Kidney tubule cell (primary cell): ENCODE data around the gene SCGB1C2.
"Not testable (repeated sequence)": the region's sequence is repeated elsewhere in the genome, so short reads cannot be mapped to it uniquely, and the experiment has no call there.

Source experiments
- DNase-seq: peaks from one replicate; pipeline ENCODE4 v3.0.0-alpha.2; 2018; ENCODE audit warnings: low spot score

The SCGB1C2 gene

DNA sequence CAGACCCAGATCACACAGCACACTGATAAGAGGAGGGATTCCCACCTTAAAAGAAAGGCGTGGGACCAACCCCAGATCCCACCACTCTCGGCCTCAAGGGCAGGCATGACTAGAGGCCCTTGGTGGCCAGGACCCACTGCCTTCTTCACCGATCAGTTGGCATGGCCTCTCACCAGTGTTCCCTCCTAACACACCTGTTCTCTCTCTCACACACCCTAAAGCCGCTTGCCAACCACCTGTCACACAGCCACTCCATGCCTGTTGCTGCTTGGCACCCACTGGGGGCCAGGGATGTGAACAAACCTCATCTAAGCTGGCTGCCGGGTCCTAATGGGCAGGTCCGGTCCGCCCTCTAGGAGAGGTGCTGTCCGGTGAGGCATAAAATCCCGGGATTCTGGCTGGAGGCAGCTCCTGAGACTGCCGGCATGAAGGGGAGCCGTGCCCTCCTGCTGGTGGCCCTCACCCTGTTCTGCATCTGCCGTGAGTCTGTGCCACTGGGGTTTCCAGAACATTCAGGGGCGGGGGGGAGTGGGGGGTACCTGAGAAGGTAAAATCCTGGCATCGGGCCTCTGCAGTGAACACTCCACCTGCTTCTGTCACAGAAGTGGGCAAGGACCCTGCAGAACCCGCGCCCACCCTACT, at the start of gene SCGB1C2:
SCGB1C2 (plus strand) TSS at position 404 of the 642 bp plus-strand sequence; CDS start at position 426, 22 bp downstream.
- DNase-seq: not testable (repeated sequence)

DNA sequence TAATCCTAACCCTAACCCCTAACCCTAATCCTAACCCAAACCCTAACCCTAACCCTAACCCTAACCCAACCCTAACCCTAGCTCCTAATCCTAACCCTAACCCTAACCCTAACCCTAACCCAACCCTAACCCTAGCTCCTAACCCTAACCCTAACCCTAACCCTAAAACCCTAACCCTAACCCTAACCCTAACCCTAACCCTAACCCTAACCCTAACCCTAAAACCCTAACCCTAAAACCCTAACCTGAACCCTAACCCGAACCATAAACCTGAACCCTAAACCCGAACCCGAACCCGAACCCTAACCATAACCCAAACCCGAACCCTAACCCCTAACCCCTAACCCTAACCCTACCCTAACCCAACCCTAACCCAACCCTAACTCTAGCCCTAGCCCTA, 24.3 kb upstream of the SCGB1C2 start:
- DNase-seq: peak; percentile 0

DNA sequence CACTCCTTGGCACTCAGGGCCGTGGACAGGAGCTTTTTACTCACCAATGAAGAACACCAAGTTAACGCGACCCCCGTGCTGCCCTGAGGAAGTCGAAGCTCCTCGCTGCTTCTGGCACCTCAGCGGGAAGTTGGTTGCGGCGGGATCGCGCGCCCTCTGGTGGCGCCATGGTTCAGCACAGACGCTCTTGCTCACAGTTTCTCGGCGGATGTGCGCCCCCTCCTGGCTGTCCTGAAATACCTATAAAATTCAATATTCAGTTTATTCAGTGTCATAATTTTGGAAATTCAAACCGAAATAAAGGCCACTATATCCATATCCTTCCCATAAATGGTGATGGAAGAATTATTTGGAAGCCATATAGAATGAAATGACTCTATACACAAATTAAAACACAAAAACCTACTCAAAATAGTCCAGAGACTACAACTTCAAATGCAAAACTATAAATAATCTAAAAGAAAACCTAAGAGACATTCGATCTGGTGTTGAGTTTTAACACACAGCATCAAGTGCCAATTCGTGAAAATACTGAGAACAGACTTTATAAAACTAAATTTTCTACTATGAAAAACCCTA, 18.9 kb upstream of the SCGB1C2 start:
- peak; percentile 45 for DNase-seq

DNA sequence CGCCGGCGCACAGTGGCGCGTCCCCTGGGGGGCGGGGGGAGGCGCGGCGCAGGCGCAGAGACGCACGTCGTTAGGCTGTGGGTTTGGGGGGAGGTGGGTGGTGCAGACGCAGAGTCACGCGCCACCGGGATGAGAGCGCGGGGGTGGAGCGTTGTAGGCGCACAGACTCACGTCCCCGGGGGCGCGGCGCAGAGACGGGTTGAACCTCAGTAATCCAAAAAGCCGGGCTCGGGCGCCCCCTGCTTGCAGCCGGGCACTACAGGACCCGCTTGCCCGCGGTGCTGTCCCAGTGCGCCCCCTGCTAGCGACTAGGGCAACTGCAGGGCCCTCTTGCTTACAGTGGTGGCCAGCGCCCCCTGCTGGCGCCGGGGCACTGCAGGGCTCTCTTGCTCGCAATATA, 3.4 kb upstream of the SCGB1C2 start:
- not testable (repeated sequence) for DNase-seq

DNA sequence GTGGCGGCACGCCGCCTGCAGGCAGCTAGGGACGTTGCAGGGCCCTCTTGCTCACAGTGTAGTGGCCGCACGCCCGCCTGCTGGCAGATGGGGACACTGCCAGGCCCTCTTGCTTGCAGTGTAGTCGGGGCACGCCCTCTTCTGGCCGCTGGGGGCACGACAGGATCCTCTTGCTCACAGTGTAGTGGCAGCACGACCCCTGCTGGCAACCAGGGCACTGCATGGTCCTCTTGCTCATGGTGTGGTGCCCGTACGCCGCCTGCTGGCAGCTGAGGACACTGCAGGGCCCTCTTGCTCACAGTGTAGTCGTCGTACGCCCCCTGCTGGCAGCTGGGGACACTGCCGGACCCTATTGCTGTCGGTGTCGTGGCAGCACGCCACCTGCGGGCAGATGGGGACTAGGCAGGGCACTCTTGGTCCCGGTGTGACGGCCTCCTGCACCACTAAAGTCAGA, 3.0 kb upstream of the SCGB1C2 start:
- DNase-seq: not testable (repeated sequence)

DNA sequence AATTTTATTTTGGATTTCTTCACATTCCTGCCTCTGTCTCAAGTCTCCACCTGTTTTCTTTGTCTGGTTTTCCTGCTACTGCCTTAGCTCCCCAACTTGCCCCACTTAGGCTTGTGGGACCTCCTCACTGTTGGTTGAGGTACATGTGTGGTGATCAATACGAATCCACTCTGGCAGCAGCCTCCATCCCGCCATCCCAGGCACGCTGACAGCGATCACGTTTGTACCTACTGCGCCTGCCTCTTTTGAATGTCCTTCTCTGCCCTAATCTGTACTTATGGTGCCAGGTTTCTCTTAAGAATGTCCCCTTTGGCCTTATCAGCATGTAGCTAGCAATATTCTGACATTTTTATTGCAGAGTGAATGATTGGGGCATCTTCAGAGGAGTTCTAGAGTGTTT, 2.3 kb upstream of the SCGB1C2 start:
- not testable (repeated sequence) for DNase-seq

DNA sequence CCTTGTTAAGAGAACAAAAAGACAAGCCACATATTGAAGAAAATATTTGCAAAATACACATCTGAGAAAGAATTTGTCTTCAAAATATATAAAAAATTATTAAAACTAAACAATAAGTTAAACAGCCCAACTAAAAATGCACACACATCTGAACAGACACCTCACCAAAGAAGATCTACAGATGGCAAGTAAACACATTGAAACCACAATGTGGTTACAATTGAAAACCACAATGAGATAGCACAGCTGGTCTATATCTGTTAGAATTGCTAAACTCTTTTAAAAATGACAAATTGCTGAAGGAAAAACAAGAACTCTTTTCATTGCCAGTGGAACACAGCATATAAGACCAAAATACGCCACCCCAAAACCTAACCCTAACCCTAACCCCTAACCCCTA, 1.5 kb upstream of the SCGB1C2 start:
- DNase-seq: not testable (repeated sequence)

DNA sequence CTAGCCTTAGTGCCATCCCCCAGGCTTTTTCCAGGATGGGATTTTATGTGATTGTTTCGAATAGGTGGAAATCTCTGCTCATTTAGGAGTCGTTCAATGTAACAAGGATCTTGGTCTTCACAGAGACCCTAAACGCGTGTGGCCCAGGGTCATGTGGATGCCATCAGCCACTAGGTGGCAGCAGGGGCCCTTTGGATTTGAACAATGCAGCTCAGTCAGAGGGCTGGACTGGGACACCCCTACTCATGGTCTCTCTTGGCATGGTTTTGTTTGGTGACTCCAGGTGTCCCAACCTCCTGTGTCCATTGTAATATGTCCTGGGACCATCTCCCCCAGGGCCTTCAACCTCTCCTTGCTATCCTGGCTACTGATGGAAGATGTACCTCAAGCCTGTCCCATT, 838 bp upstream of the SCGB1C2 start:
- not testable (repeated sequence) for DNase-seq

DNA sequence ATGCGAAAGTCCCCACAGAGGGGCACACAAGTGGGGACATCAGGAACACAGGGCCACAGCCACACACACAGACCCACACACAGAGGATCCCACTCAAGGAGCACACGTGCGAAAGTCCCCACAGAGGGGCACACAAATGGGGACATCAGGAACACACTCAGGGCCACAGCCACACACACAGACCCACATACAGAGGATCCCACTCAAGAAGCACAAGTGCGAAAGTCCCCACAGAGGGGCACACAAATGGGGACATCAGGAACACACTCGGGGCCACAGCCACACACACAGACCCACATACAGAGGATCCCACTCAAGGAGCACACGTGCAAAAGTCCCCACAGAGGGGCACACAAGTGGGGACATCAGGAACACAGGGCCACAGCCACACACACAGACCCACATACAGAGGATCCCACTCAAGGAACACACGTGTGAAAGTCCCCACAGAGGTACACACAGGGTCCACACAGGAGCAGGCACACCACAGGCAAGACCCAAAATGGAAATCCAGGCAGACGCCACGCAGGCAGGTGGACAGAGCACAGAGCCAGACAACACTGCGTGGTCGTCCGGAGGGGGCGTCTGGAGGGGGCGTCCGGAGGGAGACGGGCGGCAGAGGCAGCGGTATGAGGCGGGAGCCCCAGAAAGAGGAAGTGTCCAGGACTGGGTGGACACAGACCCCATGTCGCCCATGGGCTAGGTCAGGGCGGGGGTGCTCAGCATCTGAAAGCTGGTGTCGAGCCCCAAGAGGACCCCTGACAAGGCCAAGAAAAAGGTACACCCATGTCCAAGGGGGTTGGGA, 2.2 kb downstream of the SCGB1C2 start:
- DNase-seq: not testable (repeated sequence)

DNA sequence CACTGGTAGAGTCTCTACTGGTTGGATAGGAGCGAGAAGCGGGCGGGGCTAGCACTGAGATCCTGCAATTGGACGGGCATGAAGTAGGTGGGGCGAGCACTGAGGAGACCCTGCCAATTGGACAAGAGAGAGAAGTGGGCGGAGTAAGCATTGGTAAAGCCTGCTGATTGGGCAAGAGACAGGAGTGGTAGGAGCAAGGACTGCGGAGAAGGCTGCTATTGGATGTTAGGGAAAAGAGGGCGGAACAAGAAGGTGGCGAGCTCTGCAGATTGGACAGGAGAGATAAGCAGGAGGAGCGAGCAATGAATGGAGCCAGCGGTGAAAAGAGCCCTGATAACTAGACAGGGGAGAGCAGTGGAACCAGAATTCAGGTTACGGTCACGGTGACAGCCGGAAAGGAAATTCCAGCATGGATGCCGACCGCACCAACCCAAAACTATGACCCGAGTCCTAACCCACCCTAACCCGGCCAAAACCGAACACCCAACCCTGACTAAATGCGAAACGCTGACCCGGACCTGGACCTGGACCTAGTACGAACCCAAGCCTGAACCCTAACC, 4.8 kb downstream of the SCGB1C2 start:
- DNase-seq: peak; percentile 30

DNA sequence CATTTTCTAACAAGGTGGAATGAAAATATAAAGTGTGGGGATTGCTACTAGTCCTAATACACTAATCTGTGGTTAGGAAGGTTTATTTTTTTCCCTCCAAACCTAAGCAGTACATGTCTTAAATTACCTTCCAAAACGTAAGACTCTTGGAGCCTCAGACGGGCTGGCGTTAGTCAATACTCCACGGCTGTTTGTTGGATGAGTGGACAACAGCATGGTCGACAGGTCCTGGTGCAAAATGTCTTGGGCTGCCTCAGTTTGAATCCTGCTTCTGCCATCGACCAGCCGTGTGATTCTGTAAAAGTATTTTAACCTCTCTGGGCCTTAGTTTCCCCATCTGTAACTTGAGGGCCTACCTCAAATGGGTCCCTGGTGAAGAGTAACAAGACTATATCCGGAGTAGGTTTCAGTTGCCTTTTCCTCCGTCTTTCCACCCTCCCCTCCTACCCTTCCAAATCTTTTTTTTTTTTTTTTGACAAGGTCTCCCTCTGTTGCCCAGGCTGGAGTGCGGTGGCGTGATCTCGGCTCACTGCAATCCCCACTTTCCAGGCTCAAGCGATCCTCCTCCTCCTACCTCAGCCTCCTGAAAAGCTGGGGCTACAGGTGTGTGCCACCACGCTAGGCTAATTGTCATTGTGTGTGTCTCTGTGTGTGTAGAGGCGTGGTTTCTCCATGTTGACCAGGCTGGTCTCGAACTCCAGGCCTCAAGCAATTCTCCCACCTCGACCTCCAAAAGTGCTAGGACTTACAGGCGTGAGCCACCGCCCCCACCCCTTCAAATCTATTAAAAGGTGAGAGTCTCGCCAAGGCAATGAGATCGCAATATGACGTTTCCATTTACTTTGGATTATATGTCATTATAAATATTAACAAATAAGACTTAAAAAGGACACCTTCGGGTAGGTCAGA, 5.8 kb downstream of the SCGB1C2 start:
- no peak for DNase-seq

DNA sequence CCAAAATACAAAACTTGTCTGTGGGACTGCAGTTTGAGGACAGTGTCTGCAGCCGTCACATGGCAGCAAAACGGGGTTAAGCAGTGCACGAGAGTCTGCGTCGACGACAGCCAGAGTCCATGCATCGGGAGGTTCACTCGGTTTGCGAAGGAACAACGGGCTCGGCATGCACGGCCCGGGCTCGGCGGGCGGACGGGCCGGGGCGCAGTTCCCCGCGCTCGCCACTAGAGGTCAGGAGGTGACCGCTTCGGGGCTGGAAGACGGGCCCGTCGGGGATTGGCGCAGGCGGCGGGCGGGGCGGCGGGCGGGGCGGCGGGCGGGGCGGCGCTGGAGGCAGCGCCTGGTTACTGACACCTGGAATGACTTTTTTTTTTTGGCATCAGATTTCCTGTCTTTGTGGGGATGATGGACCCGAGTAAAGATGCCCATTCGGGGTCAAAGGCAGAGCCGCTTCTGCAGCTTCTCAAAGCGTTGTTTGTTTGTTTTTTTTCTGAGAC, 6.5 kb downstream of the SCGB1C2 start:
- DNase-seq: peak; percentile 74

DNA sequence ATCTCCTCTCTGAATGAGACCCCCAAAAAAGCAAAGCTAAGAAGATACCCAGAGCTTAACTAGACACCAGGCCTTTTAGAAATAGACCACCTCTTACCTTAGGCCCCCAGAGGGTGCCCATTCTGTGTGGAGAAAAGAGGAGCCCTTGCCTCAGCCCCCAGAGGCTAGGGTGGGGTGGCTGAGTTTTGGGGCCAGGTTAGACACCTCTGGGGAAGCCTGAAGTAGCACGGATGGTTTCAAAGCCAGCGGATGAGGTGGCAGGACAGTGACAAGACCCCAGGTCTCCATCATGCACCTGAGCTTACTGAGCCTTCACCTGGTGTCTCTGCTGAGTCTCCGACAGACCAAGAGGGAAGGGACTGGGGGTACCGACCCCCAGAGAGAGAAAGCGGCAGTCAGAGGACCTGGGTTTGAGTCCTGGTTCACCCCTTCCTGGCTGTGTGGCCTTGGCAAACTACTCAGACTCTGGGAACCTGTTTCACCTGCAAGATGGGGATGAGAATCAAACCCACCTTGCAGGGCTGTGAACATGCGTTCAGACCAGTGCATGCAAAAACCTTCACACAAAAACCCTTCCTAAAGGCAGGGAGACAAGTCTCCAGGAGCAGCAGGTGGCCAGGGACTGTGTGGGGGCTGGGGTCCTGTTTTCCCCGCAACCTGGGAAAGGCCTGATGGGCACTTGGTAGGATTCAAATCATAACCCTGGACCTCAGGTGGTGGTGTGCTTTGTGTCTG, 7.7 kb downstream of the SCGB1C2 start:
- DNase-seq: no peak

DNA sequence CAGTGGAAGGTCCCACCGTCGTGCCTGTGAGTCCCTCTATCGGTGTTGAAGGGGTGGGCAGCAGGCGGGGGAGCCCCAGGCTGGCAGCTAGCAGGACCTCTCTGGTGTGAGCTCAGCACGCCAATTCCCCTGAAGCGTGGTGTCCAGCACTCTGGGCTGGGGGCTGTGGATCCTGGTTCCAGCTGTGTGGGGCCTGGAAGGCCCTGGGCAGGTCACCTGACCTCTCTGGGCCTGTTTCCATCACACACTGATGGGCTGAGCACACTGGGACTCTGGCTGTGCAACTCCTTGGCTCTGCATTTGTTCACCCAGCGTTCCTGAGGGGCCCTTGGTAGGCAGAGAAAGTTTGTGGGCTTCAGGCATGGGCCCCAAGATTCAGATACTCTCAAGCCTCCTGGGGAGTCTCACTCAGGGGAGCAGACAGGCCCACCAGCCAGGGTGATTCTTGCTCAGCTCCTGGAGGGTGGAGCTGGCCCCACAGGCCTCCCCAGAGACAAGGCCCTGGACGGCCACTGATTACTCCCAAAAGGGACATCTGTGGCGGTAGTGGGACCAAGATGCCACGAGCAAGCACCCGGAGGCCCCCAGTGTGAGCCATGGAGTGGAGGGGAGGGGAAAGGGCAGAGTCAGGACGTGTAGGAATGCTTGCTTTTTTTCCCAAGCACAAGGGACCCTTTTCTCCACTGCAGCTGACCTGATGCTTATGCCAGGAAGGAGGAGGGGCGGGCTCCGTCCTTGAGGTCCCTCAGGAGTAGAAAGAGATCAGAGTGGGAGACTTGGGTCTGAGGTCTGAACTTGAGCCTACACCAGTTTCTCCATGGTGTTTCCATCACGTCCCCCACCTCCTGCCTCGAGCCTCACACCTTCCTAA, 8.5 kb downstream of the SCGB1C2 start:
- no peak for DNase-seq

DNA sequence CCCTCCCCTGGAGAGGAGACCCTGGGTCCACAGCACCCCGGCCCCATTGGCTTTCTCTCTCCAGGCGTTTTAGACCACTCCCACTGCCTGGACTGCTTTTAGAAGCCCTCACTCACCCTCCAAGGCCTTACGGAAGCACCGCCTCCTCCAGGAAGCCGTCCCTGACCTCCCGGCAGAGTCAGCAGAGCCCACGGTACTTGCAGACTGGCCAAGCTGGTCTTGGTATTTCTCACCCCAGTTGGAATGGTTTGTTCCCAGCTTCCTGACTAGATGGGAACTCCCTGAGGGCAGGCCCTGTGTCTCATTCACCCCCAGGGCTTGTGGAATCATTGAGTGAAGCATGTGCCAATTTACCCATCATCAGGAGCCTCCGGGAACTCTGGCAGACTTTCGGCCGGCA, 9.2 kb downstream of the SCGB1C2 start:
- DNase-seq: no peak

DNA sequence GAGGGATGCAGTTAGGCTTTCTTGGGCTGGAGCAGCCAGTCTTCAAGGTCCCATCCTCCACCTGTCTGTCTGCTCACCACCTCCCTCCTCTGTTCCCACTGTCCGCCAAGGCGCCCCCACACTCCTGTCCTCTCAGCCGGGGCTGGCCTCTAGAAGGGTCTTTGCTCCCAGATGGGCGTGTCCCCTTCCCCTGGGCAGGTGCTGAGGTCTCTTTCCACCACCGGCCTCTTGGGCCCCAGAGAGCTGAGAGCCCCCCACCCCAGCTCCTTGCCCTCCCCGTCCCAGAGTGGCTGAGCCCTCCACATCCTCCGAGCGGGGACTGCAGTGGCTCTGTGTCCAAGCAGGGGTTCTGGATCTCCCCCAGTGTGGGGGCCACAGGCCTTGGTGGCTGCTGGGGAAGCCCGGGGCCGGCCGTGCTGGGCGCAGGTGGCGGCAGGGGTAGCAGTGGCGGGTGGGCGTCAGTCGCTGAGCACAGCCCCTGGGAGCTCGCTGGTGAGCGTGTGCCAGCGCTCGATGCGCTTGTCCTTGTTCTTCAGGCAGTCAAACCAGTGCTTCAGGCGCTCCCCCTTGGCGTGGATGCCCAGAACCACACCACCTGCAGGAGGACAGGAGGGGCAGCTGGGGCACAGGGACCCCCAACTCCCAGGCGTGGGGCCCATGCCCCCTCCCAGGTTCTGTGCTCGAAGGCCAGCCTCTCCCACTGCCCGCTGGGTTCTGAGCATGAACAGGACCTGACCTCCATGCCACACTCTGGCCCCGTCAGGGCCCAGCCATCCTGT, 9.8 kb downstream of the SCGB1C2 start:
- DNase-seq: no peak

DNA sequence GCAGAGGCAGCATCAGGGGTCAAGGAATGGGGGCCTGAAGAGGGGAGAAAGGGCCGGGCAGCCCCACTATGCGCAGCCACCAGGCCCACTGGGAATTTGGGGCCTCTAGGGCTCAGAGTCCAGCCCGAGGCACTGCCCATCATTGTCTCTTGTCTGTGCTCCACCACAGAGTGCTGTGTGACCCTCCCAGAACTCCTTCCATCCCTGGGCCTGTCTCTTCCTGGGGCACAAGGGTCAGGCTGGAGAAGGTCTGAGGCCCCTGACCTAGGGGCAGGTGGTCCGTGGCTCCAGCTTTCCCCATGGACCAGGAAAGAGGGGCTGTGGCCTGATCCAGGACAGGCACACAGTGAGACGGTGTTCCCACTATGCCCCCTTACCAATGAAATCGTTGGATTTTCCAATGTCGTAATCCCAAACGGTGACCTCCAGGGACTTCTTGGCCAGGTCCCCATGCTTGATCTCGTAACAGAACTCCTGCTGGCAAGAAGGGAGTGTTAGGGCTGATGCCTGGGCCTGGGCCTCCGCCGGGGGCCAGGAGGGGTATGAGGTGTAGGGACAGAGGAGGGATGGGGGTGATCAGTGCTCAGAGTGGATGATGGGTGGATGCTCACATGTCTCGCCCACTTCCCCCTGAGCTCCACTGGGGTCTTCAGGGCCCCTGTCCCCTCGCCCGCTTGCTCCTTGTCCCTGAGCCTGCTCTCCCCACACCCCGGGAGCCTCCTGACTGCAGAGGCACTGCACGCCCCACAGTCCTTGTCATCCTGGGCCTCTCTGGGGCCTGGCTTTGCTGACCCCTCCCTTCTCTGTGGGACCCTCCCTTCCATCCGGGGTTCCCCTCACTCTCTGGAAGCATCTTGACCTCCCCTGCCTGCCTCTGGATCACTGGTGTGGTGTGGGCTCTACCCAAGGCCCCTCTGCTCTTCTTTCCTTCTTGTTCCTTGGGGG, 10.7 kb downstream of the SCGB1C2 start:
- DNase-seq: no peak

DNA sequence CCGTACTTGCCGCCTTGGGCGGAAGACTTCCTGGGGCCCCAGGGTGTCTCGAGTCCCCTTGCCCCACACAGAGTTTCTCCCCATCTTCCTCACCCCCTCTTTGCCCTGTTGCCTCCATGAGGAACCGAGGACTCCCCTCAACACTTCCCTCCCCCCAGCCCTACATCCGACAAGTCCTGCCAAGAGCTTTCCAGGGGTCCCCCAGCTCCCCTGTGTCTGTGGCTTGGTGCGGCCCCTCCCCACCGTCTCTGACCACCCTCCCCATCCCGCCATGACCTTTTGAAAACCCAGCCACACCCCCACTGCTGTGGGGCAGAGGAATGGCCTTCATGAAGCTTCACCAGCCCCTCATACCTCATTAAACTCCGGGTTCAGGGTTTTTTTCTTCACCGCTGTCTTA, 11.4 kb downstream of the SCGB1C2 start:
- DNase-seq: no peak
